ENCODE measurements around the gene CFAP57.

The CFAP57 gene

DNA sequence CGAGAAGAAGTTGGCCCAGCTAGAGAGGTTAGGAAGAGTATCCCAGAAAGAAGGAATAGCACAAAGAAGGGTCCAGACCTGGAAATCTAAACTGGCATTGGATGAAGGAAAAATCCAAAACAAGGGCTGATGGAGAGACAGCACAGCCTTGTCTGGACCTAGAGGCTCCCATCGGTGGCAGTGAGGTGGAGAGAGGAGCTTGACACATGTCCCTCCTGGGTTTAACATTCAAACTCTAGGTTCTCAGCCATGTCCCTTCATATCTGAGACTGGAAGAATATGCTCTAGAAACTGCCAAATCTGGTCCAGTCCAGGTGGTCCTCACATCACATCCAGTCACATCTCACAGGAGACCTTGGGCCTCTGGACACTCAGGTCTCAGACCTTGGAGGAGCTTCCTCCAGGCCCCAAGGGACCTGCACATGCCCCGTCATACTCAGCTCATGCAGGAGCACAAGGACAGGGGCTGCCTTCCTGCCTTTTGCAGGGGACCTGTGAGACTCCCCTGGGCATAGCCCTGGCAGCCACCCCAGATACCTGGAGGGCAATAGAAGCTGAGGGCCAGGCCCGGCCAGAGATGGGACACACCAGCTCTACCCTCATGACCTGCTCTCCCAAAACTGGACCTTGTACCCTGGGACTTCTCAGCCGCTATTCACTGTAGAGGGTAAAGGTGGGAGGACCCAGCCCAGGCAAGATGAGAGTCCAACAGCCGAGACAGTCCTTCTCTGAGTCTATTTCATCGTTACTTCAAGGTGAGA lies 105.2 kb downstream of the CFAP57 start:
- no peak for DNase-seq

DNA sequence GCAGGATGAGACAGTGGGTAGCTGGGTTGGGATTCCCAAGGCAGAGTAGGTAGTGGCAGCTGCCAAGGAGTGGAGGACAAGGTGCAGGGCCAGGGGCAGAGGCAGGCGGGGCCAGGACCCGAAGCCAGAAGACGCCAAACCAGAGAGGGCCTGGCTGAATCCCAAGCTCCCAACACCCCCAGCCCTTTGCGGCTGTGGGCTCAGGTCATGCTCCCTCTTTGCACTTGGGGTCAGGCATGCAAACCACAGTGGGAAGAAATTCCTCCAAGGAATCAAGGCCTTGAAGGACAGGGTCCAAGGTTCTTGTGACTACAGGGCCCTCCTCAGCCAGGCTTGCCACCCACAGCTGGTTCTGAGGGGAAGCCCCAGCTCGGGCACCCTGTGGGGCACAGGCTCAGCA lies 107.0 kb downstream of the CFAP57 start:
- DNase-seq = no peak

DNA sequence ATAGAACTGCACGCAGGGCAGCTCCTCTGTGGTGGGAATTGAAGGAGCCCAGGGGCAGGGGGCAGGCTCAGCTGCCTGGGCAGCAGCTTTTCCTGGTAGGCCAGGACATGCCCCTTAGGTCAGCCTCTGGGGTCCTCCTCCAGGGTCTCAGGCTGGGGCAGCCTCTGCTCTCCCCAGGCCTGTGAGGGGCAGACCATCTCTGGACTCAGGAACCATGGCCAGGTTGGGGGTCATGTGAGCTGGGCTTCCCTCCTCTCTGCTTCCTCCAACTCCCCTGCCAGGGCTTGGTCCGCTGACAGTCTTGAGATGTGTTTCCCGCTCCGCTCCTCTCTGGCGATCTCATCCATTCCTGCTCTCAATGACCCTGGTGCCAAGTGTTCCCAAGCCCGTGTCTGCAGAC lies 107.5 kb downstream of the CFAP57 start:
- no peak for DNase-seq

DNA sequence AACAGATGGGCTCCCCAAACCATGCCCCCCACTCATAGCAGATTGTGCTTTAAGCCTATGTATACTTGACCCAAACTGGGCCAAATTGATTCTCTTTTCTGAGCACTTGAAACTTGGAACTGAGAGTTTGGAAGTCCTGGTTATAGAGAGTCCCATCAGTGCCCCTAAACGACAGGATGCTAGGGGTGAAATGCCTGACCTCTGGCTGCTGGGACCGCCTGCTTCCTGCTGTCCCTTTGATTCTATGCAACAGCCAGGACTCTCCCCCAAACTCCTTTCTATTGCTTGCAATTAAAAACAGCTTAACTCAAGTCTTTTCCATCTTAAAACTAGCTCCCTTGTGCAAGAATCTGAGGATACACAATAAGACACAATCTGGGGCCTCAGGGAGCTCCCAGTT lies 108.6 kb downstream of the CFAP57 start:
- DNase-seq = no peak

DNA sequence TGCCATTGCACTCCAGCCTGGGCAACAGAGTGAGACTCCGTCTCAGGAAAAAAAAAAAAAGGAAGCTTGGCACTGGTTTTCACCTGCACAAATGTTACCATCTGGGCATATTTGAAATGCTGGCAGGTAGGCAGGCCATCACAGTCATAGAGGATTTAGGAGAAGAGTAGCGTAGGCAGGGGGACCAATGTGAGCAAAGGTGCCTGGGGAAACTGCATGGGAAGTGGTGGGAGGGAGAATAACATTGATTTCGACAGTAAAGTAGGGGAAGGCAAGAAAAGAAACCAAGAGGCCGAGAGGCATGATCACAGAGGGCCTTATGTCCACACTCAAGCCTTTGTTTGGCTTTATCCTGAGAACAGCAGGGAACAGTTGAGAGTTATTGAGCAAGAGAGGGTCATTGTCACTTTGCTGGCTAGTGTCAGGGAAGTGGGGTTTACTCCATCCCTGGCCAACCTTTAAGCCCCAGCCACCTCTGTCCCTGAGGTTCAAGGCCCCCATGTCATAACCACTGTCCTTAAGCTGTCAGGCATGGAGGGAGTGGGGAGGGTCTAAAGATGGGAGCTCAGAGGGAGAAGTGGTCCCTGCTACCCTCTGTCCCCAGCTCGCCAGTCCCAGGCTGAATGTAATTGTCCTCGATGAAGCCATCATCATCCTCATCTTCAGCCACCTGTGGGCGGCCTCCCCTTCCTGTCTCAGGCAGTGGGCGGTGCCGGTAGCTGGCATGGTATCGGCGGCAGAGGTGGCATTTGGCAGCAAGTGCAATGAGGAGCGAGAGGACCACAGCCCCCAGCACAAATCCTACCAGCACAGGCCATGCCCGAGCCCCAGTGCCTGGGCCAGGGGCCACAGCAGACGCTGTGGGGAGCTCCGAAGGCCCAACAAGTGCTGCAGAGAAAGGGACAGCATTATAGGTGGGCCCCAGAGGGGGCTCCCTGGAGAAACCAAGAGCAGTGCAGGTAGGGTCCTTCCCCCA lies 110.4 kb downstream of the CFAP57 start:
- no peak for DNase-seq

DNA sequence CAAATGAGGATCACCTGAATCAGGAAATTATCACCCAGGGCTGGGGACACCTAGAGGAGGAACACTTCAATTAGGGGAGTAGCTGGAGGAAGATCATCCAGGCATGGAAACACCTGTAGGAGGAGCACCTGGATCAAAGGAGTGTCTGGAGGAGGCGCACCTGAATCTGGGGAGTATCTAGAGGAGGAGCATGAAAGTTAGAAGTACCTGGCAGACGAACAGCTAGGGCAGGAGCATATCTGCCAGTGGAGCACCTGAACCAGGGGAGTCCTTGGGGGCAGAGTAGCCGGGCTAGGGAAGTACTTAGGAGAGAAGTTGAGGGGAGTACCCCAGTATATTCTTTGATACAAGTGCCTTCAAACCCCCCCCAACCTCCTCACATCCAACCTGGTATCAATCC lies 111.9 kb downstream of the CFAP57 start:
- DNase-seq = no peak

DNA sequence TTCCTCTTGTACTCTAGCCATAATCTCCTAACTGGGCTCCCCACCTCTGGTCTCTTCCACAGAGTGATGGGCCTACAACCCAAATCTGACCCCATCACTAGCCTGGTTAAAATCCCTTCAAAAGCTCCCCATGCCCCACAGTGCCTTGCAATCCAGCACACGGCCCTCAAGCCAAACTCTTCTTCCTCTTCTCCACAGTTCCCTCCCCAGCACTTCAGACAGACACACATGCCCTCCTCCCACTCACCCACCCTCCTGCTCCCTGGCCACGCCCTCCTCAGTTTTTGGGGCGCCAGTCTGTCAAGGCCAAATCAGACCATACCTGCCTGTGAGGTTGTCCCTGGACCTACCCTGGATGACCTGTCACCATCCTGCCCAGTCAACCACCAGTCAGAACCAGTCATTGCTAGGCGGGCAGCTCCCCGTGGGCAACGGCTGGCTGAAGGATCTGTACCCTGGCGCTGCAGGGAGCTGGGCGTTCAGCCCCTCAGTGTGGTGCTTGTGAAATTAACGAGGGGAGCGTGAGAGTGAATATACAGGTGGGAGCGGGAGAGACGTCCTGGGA lies 112.5 kb downstream of the CFAP57 start:
- DNase-seq = no peak

DNA sequence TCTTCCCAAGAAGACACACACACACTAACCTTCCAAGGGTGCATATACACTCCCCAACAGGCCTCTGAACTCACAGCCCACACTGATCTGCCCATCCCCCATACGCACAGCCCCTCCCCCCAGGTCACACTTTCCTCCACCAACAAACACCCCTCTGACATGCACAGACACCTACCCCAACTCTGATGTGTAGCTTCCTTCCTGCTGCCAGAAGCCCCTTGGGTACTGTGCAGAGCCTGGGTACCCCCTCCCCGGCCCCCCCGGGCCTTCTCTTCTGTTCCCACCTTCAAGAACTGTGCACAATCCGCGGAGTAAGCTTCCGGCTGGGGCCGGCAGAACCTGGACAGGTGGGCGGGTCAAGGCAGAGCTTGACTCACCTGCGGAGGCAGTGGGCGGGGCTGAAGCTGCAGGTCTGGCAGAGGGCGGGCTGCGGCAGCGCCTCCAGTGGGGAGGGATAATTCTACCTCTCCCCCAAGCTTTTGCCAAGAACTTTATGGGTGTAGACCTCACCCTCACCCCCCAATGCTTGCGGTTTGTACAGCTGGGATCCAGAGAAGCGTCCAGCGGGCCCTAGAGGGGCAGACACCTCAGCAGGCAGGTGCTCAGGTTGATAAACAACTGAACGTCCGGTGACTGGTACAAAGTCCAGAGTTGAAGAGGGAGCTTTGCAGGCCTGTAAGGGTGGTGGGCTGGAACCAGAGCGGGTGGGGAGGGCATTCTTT lies 113.3 kb downstream of the CFAP57 start, which contains the start of gene C1orf210:
TSS of gene C1orf210 (minus strand) at position 313 of the 722 bp plus-strand sequence. CDS start 2,311 bp downstream, outside the sequence.
- peak; percentile 73 for DNase-seq

DNA sequence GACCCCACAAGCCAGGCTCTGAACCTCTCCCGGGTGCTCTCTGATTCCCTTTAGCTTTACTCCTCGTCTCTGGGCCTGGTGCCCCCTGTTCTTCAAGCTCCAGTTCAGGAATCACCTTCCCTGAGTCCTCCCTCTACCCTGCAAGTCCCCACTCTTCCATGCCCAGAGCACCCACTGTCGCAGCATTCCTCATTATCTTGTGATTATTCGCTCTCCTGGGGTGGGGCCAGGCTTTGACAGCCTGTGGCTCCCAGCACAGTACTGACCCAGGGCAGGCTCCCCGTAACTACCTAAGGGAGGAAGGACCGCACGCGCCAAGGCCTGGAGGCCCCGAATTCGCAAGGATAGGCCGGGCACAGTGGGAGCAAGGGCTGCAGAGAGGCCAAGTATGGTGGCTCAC lies 114.0 kb downstream of the CFAP57 start:
- no peak for DNase-seq

DNA sequence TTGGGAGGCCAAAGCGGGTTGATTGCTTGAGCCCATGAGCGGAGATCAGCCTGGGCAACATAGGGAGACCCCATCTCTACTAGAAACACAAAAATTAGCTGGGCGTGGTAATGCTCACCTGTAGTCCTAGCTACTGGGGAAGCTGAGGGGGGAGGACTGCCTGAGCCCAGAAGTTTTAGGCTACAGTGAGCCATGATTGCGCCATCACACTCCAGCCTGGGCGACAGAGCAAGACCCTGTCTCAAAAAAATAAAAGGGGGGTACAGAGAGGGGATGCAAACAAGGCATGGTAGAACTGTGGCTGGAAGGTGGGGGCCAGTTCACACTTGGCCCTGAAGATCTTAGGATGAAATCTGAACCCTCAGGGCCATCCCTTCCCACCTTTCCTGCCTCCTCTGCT lies 114.4 kb downstream of the CFAP57 start:
- no peak for DNase-seq

DNA sequence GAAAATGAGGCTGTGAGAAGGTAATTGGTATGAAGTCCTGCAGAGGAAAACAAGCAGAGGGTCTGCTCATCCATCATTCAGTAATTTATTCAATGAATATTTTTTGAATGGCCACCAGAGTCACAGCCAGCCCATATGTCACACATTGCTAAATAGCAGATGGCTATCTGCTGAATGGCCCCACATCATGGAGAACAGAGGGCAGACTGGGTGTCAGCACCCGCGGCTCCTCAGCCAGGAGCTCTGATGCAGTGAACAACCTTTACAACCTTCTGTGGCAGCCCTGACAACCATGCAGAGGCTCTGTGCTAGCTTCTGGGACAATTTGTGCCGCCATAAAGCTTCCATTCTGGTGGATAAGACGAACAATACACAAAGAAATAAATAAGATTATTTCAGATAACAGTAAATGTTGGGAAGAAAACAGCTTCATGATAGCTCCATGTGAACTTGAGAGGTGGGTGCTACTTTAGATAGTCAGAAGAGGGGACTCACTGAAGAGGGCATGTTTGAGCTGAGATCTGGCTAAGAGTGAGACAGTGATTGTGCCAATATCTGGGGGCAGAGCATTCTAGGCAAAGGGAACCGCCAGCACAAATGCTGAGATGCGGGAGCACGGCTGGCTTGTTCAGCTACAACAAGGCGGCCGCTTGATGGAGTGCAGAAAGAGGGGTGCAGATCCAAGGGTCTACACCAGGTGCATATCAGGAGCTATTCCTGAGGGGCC lies 116.1 kb downstream of the CFAP57 start:
- DNase-seq = no peak

DNA sequence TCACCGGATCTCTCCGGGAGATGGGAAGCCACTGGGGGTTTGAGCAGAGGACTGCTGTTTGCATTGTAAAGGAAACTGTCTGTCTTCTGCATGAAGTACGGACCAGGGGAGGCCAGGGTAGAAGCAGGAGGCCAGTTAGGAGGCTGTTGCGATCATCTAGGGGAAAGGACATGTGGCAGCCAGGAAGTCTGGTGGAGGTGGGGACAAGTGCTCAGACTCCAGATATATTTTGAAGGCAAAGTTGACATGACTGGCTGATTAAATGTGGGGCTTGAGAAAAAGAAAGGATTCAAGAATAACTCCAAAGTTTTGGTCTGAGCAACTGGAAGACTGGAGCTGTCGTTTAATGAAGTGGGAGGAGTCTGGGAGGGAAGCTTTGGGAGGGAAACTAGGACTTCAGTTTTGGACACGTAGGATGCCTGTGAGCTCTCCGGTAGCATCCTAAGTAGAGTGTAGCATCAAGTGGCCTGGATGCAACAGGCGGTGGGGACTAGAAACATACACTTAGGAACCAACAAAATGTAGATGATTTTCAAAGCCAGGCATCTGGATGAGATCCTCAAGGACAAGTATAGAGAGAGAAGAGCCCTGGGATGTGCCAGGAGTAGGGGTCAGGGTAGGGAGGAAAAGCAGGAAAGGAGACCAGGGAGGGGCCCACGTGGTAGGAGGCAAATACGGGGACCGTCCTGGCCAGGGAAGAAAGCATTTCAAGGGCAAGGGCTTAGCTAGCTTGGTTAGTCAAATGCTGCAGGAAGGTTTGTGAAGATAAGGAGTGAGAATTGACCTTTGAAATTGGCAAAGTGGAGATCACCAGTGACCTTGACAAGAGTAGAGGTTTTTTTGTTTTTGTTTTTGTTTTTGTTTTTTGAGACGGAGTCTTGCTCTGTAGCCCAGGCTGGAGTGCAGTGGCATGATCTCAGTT lies 116.9 kb downstream of the CFAP57 start:
- no peak for DNase-seq

DNA sequence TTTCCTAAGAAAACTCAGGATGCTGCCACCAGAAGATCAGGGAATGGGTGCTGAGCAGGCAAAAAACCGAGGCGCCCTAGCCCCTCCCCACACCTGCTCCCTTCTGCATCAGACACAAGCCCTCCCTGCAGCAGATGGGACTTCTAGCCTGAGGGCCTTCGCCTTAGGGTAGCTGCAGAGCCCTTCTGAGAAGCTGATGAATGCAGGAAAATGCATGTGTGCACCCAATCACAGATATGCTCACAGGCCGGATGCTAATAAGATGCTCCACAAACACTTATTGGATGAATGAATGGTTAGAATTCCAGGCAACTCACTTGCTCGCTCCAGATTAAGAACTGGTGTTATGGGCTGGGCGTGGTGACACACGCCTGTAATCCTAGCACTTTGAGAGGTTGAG lies 120.1 kb downstream of the CFAP57 start:
- DNase-seq = no peak

DNA sequence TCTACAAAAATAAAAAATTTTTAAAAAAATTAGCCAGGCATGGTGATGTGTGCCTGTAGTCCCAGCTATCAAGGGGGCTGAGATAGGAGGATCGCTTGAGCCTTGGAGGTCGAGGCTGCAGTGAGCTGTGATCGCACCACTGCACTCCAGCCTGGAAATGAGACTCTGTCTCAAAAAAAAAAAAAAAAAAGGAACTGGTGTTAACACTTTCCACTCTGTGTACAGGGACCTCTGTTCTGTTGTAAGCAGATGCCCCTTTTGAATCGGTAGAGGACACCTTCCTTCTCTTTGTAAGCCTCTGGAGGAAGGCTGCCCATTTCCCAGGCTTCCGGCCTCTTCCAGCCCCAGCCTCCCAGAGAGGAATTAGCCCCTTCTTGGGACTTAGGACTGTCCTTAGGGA lies 120.5 kb downstream of the CFAP57 start:
- DNase-seq = no peak

DNA sequence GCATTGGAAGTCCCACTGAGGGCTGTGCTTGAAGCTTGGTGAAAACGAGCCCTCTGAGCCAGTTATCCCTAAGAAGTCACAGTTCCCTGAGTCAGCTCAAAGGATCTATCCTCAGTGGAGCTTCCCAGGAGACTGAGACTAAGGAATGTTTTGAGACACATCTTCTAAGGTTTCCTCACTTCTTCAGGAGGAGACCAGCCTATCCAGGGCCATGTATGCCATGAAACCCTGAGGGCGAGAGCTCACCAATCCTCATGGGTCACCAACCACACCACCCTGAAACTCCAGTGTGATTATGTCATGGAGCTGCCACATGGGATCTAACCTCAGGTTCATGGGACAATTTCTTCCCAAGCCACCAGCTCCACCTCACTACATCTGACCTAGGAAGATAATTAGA lies 121.0 kb downstream of the CFAP57 start:
- no peak for DNase-seq

DNA sequence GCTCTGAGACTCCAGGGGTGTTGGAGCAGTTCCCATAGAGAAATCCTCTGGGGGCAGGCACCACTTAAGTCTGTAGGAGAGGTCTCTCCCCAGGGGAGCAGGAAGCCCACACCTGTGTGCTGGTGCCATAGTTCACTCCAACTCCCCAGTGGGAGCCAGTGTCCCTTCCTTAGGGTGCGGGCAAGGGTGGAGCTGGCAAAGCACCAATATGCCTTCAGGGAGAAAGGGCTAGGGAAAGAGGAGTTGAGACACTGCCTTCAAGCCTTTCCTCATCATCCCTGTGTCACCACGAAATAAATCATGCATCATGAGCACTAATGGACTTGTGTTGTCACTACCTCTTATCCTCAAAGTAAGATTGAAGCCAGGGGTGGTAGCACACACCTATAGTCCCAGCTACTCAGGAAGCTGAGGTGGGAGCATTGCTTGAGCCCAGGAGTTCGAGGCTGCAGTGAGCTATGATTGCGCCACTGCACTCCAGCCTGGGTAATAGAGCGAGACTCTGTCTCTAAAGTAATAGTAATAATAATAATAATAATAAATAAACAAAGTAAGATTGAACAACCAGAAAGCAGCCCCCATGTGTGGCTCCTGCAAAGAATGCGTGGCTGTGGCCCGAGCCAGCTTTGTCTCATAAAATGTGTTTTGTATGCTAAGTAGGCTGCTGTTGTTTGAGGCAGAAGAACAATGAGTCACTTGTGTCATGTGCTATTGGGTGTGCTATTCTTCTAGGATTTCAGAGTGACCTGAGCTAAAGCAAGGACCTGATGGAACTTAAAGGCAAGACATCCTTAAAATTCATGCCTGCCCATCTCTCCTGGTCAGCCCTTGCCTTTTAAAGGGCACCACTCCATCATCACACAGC lies 122.0 kb downstream of the CFAP57 start:
- no peak for DNase-seq

DNA sequence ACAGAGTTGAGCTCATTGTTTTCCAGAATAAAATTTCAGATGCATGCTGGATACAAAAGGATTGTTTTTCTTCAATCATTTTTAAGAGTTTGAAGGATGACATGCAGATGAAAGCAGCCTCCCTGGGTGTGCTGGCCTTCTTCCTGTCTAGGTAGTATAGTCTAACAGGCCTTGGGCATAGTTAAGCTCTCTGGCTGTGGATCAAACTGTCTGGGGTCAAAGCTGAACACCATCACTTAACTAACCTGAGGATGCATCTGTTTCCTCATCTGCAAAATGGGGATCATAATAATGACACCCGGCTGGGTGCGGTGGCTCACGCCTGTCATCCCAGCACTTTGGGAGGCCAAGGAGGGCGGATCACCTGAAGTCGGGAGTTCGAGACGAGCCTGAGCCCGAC lies 122.6 kb downstream of the CFAP57 start:
- DNase-seq = no peak

DNA sequence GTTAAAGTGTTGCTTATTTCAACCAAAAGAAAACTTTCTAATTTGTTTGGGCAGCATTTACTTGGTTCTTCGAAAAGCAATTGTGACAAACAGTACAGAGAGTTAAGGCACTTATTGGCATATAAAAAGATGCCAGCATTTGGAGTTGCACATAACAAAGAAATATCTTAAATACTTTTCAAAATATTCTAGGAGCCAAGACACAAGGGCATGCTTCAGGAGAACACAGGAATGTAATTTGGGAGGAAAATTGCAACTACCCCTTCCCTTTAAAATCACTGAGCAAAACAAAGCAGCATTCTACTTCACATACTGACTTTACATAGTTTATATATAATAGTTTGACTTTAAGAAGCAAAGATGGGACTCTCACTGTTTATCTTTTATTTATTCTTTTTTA lies 124.1 kb downstream of the CFAP57 start:
- DNase-seq = no peak

DNA sequence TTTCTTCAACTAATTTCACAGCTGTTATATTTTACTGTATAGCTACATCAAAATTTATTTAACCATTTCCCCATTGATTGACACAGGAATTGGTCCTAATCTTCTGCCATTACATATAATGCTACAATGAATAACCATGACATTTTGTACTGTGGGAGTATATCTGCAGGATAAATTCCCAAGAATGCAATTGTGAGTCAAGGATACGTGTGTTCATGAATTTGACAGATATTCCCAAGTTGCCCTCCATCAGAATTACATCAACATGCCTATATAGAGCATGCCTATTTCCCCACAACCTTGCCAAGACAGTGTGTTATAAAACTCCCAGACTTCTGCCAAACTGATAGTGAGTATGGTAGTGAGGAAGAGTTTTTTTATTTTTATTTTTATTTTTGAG lies 125.9 kb downstream of the CFAP57 start:
- no peak for DNase-seq

DNA sequence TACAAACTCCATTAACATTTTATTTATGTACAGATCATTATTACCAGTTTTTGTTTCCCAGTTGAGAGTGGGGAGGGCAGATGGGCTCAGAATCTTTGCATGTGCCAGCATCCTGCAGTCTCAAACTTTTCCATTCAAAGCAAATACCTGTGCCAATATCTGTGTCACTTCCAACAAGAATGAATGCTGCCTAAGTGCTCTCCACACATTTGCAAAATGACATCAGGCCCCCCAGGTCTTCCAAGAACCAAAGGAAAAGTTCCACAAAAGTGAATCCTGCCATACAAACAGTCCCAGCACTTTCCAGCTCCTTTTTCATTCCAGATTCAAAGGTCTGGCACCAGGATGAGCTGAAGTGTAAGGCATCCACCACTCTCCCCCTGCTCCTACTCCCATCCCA lies 127.0 kb downstream of the CFAP57 start:
- no peak for DNase-seq
